ENCODE data around the gene AMIGO3.

DNA sequence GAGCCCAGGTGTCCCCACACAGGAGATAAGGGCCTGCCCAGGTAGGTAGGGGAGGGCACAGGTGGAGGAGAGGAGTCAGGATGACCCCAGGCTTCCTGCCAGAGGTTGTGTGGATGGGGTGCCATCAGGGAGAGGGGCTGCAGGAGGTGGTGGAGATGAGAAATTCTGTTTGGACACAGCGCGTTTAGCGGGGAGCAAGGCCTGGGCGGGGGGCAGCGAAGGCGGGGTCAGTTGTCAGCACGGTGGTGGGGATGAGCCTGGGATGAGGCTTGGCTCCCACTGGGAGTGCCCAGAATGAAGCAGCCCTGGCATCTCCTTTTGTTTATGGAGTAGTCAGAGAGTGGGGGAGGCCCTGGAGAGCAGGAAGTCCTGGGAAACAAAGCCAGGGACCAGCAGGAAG is 15.5 kb downstream of the AMIGO3 start:
- TF ChIP-seq, protein P1, sequence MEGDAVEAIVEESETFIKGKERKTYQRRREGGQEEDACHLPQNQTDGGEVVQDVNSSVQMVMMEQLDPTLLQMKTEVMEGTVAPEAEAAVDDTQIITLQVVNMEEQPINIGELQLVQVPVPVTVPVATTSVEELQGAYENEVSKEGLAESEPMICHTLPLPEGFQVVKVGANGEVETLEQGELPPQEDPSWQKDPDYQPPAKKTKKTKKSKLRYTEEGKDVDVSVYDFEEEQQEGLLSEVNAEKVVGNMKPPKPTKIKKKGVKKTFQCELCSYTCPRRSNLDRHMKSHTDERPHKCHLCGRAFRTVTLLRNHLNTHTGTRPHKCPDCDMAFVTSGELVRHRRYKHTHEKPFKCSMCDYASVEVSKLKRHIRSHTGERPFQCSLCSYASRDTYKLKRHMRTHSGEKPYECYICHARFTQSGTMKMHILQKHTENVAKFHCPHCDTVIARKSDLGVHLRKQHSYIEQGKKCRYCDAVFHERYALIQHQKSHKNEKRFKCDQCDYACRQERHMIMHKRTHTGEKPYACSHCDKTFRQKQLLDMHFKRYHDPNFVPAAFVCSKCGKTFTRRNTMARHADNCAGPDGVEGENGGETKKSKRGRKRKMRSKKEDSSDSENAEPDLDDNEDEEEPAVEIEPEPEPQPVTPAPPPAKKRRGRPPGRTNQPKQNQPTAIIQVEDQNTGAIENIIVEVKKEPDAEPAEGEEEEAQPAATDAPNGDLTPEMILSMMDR (IDR thresholded peaks at IDR 0.05; ENCODE audit: borderline replicate concordance, extremely low read depth, low read length, poor library complexity, severe bottlenecking), result no peak
- no peak for TF ChIP-seq EZH2 (IDR thresholded peaks at IDR 0.05; ENCODE audit: borderline replicate concordance, low read depth, low read length, severe bottlenecking)
